Esophagus (tissue), 2 donors: ENCODE measurements around the gene SNX2. TPM values are rescaled to one million over a fixed set of nuclear protein-coding genes. Genes with fewer than 3 reads are reported as not detected.
A peak's percentile ranks its signal among the peaks of the same experiment; 100 is the strongest.

ENCODE experiments used
- H3K27ac ChIP-seq, 2 donors: one replicate each; pipeline ENCODE4 v1.5.1; 2013; ENCODE audit warnings: low read depth in 2 of 2, mild to moderate bottlenecking in 2 of 2, inconsistent platforms in 1 of 2, low read length in 1 of 2, moderate library complexity in 1 of 2
- H3K27me3 ChIP-seq, 2 donors: one replicate each; pipeline ENCODE4 v1.6.1; 2013; ENCODE audit warnings: low read length in 2 of 2, control low read depth in 1 of 2, mild to moderate bottlenecking in 1 of 2; ENCODE audit not compliant: insufficient read depth in 2 of 2, control insufficient read depth in 1 of 2
- H3K36me3 ChIP-seq, 2 donors: one replicate each; pipeline ENCODE4 v1.6.1; 2013; ENCODE audit warnings: low read length in 1 of 2; ENCODE audit not compliant: control insufficient read depth in 2 of 2, insufficient read depth in 2 of 2
- H3K4me1 ChIP-seq, 2 donors: one replicate each; pipeline ENCODE4 v1.6.1; 2013; ENCODE audit warnings: low read length in 1 of 2; ENCODE audit not compliant: control insufficient read depth in 2 of 2, insufficient read depth in 2 of 2
- H3K4me3 ChIP-seq, 2 donors: one replicate each; pipeline ENCODE4 v1.5.1; 2013; ENCODE audit warnings: low read length in 2 of 2, mild to moderate bottlenecking in 2 of 2, low read depth in 1 of 2, moderate library complexity in 1 of 2
- H3K9me3 ChIP-seq, 2 donors: one replicate each; pipeline ENCODE4 v1.6.1; 2013; ENCODE audit warnings: mild to moderate bottlenecking in 2 of 2, low read depth in 1 of 2, low read length in 1 of 2, moderate library complexity in 1 of 2; ENCODE audit not compliant: control insufficient read depth in 2 of 2, insufficient read depth in 1 of 2
- WGBS, 2 donors: extraction: QIAGEN DNeasy Blood & Tissue Kit; methylation state at CpG; one replicate each; pipeline ENCODE4 v1.1.7; 2013; 5-methylcytosine and 5-hydroxymethylcytosine counted together
- polyA plus RNA-seq, 2 donors: library from polyadenylated mRNA; stranded (reverse); fragments of 200-250 nt; gene quantifications; one replicate each; pipeline ENCODE4 v1.2.3, GENCODE V29; 2013
- donor health status: healthy with polysubstance abuse.
- donor health status: Bipolar disorder and iron deficiency.

The SNX2 gene
- polyA plus RNA-seq, 2 donors, result 21.6 to 34.9 TPM

GRCh38 chr5:122766130-122766529, 8.8 kb upstream of the SNX2 start:
- H3K36me3 ChIP-seq, result no peaks in the 10 kb centered on the region
- H3K27me3 ChIP-seq, result no peaks in the 10 kb centered on the region
- H3K27ac ChIP-seq, result no peak overlapping the region
- H3K4me1 ChIP-seq, result no peaks in the 10 kb centered on the region
- H3K9me3 ChIP-seq, result no peaks in the 10 kb centered on the region
- no peak overlapping the region for H3K4me3 ChIP-seq

- Histone ChIP-seq H3K4me1 (no peaks in the 10 kb centered on the region), H3K36me3 (no peaks in the 10 kb centered on the region), H3K27me3 (no peaks in the 10 kb centered on the region), H3K27ac (no peak overlapping the region), H3K9me3 (no peaks in the 10 kb centered on the region), H3K4me3 (no peak overlapping the region)
- WGBS, 2 donors, result 84 to 92% methylated on average over 3 of the region's 3 CpGs
Observed at GRCh38 chr5:122770477-122770876, 4.4 kb upstream of the SNX2 start.

GRCh38 chr5:122772446-122772845, 2.4 kb upstream of the SNX2 start:
- H3K27me3 ChIP-seq, result no peaks in the 10 kb centered on the region
- H3K4me1 ChIP-seq, result no peaks in the 10 kb centered on the region
- no peak overlapping the region for H3K27ac ChIP-seq
- no peaks in the 10 kb centered on the region for H3K36me3 ChIP-seq
- no peak overlapping the region for H3K4me3 ChIP-seq
- no peaks in the 10 kb centered on the region for H3K9me3 ChIP-seq
- WGBS, 2 donors, result 71 to 79% methylated on average over 1 of the region's 1 CpG

GRCh38 chr5:122773619-122774018, 1.3 kb upstream of the SNX2 start:
- Histone ChIP-seq H3K27ac (no peak overlapping the region), H3K4me3 (no peak overlapping the region), H3K9me3 (no peaks in the 10 kb centered on the region), H3K27me3 (no peaks in the 10 kb centered on the region), H3K36me3 (no peaks in the 10 kb centered on the region), H3K4me1 (no peaks in the 10 kb centered on the region)
- 52 to 67% methylated on average over 3 of the region's 3 CpGs for WGBS, 2 donors

- Histone ChIP-seq H3K4me3 (peak overlapping the region; percentile 84 to 96), H3K27ac (peak overlapping the region; percentile 47 to 57), H3K9me3 (no peaks in the 10 kb centered on the region), H3K36me3 (no peaks in the 10 kb centered on the region), H3K4me1 (no peaks in the 10 kb centered on the region), H3K27me3 (no peaks in the 10 kb centered on the region)
- WGBS, 2 donors, result 20 to 22% methylated on average over 8 of the region's 8 CpGs
Observed at GRCh38 chr5:122774519-122774860, 390 bp upstream of the SNX2 start.

GRCh38 chr5:122775550-122776542, 966 bp downstream of the SNX2 start:
- Histone ChIP-seq H3K4me3 (peak overlapping the region; percentile 84 to 96), H3K4me1 (no peaks in the 10 kb centered on the region), H3K9me3 (no peaks in the 10 kb centered on the region), H3K27ac (peak overlapping the region; percentile 81 to 92), H3K36me3 (no peaks in the 10 kb centered on the region), H3K27me3 (no peaks in the 10 kb centered on the region)
- 4 to 6% methylated on average over 14 of the region's 14 CpGs for WGBS, 2 donors

- no peak overlapping the region for H3K27ac ChIP-seq
- H3K4me1 ChIP-seq, result no peaks in the 10 kb centered on the region
- no peaks in the 10 kb centered on the region for H3K27me3 ChIP-seq
- 96 to 97% methylated on average over 4 of the region's 4 CpGs for WGBS, 2 donors
- no peaks in the 10 kb centered on the region for H3K36me3 ChIP-seq
- H3K4me3 ChIP-seq, result no peak overlapping the region
- H3K9me3 ChIP-seq, result no peaks in the 10 kb centered on the region
Observed at GRCh38 chr5:122778157-122778556, 3.3 kb downstream of the SNX2 start.

- H3K27ac ChIP-seq, result no peak overlapping the region
- H3K36me3 ChIP-seq, result no peaks in the 10 kb centered on the region
- no peaks in the 10 kb centered on the region for H3K27me3 ChIP-seq
- no peak overlapping the region for H3K4me3 ChIP-seq
- WGBS, 2 donors, result 85 to 92% methylated on average over 4 of the region's 4 CpGs
- H3K9me3 ChIP-seq, result no peaks in the 10 kb centered on the region
- H3K4me1 ChIP-seq, result no peaks in the 10 kb centered on the region
Observed at GRCh38 chr5:122779451-122779850, 4.6 kb downstream of the SNX2 start.

- Histone ChIP-seq H3K27me3 (no peaks in the 10 kb centered on the region), H3K9me3 (no peaks in the 10 kb centered on the region), H3K4me3 (no peak overlapping the region), H3K4me1 (no peaks in the 10 kb centered on the region), H3K36me3 (no peaks in the 10 kb centered on the region), H3K27ac (no peak overlapping the region)
- WGBS, 2 donors, result 90 to 96% methylated on average over 4 of the region's 4 CpGs
Observed at GRCh38 chr5:122780296-122780695, 5.4 kb downstream of the SNX2 start.

- no peaks in the 10 kb centered on the region for H3K36me3 ChIP-seq
- WGBS, 2 donors, result 0 to 95% methylated on average over 1 of the region's 1 CpG
Observed at GRCh38 chr5:122781465-122781864, 6.6 kb downstream of the SNX2 start.

More at GRCh38 chr5:122781465-122781864, 6.6 kb downstream of the SNX2 start:
- no peaks in the 10 kb centered on the region for H3K9me3 ChIP-seq
- no peaks in the 10 kb centered on the region for H3K27me3 ChIP-seq
- no peaks in the 10 kb centered on the region for H3K4me1 ChIP-seq
- H3K4me3 ChIP-seq, result no peak overlapping the region
- H3K27ac ChIP-seq, result no peak overlapping the region
